Astrocyte of the cerebellum (primary cell): Measurements from ENCODE around the gene NINJ2.

Experiments
- DNase-seq: peaks from one replicate; pipeline ENCODE4 v3.0.0-alpha.2; 2011; ENCODE audit warnings: low read depth
- H3K4me3 ChIP-seq: 2 replicates; pipeline ENCODE4 v1.5.1; 2011; ENCODE audit warnings: mild to moderate bottlenecking, low read depth, low read length, moderate library complexity
- in situ Hi-C: cut with HindIII; loops from 2 replicates; pipeline ENCODE4 v1.10.0; 2017; ENCODE audit warnings: low sequenced_read_pairs
- TF ChIP-seq, protein P1 (sequence below): IDR thresholded peaks from 2 replicates; pipeline ENCODE4 v1.5.1; 2012; ENCODE audit warnings: low read length, low read depth, moderate library complexity, mild to moderate bottlenecking; ENCODE audit errors: missing control alignments

NINJ2 gene

DNA sequence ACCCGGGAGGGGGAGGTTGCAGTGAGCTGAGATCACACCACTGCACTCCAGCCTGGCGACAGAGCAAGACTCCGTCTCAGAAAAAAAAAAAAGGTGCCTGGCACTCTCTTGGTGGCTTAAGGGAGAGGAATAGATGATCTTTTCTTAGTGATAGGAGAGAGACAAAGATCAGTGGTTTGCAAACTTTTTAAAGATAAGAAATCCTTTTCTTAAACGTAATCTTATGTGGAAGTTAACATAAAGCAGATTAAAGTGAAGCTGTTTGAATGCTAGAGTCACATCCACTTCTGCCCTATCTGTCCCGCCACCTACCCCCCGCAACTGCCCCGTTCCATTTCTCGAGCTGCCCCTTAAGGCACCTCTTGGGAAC, 6.3 kb upstream of the NINJ2 start:
- TF ChIP-seq, protein P1, sequence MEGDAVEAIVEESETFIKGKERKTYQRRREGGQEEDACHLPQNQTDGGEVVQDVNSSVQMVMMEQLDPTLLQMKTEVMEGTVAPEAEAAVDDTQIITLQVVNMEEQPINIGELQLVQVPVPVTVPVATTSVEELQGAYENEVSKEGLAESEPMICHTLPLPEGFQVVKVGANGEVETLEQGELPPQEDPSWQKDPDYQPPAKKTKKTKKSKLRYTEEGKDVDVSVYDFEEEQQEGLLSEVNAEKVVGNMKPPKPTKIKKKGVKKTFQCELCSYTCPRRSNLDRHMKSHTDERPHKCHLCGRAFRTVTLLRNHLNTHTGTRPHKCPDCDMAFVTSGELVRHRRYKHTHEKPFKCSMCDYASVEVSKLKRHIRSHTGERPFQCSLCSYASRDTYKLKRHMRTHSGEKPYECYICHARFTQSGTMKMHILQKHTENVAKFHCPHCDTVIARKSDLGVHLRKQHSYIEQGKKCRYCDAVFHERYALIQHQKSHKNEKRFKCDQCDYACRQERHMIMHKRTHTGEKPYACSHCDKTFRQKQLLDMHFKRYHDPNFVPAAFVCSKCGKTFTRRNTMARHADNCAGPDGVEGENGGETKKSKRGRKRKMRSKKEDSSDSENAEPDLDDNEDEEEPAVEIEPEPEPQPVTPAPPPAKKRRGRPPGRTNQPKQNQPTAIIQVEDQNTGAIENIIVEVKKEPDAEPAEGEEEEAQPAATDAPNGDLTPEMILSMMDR, result no peak
- in situ Hi-C loops, result no loop called here
- no peak for DNase-seq
- no peak overlapping the region for H3K4me3 ChIP-seq

DNA sequence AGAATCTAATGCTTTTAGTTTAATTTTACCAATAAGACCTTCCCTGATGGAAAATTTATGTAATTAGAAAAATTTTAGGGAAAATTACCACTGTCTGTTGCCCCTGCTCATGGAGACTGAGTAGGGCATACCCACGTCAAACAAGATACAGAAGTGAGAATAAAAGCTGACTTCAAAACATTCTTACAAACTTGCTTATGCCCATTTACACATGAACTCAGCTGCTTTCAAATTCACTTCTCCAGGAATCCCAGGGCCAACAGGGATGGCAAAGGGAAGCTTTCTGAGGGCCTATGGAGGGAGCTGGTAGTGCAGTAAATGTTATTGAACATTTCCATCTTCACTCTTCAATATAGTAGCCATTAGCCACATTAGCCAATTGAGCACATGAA, 4.8 kb upstream of the NINJ2 start:
- TF ChIP-seq, protein P1, result no peak
- no peak for DNase-seq
- in situ Hi-C loops, result no loop called here

DNA sequence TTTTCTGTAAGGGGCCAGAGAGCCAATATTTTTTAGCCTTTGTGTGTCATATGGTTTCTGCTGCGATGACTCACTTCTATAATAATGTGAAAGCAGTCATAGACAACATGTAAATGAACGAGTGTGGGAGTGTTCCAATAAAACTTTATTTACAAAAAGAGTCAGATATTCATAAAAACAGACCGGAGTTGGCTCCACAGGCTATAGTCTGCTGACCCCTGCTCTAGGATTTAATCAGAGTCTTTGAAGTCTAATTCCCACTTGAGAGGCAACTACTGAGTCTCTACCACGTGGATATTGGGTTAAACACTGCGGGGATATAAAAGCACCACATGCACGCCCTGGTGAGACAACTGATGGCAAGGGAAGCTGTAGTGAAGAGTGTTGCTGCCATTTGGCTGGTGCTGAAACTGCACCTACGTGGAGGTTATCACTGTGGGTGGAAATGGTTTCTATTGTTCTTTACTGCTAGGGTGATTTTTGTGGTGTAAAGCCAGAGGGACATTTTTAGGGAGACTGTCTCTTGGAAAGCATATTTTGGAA, 3.6 kb upstream of the NINJ2 start:
- no peak for DNase-seq
- in situ Hi-C loops, result no loop called here
- no peak overlapping the region for H3K4me3 ChIP-seq
- TF ChIP-seq, protein P1, result no peak

More for the DNA sequence above, 4.8 kb upstream of the NINJ2 start:
- no peak overlapping the region for H3K4me3 ChIP-seq

DNA sequence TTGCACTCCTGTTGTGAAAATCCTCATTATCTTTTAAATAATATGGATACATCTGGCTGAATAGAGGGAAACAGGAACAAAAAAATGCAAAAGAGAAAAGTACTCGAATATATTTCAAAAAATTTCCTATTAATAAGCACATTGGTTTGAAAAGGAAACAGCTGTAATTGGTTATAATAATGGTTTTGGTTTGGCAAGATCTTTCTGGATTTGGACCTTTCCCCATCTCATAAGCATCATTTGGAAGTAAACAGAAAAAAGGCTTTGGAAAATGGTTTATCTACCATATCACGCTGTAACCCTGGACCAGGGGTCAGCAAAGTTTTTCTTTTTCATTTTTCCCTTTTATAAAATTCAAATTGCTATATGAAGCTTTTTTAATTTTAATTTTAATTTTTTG, 2.8 kb upstream of the NINJ2 start:
- in situ Hi-C loops, result no loop called here
- DNase-seq, result no peak
- no peak overlapping the region for H3K4me3 ChIP-seq
- TF ChIP-seq, protein P1, result no peak

DNA sequence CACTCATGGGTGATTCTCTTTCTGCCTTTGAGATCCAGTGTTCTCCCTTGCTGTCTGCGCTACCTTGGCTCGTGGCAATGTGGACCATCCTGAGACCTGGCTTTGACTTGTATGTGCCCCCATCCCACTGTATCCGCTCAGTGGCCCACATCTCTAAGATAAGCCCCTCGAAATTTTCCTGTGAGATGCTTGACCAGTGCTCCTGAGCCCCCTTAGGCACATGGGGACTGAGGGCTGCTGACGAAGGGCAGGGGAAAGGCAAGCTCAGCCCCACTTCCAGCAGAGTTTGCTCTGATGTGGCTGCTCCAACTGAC, 1.5 kb upstream of the NINJ2 start:
- no peak overlapping the region for H3K4me3 ChIP-seq
- no peak for DNase-seq
- in situ Hi-C loops, result no loop called here
- TF ChIP-seq, protein P1, result no peak

DNA sequence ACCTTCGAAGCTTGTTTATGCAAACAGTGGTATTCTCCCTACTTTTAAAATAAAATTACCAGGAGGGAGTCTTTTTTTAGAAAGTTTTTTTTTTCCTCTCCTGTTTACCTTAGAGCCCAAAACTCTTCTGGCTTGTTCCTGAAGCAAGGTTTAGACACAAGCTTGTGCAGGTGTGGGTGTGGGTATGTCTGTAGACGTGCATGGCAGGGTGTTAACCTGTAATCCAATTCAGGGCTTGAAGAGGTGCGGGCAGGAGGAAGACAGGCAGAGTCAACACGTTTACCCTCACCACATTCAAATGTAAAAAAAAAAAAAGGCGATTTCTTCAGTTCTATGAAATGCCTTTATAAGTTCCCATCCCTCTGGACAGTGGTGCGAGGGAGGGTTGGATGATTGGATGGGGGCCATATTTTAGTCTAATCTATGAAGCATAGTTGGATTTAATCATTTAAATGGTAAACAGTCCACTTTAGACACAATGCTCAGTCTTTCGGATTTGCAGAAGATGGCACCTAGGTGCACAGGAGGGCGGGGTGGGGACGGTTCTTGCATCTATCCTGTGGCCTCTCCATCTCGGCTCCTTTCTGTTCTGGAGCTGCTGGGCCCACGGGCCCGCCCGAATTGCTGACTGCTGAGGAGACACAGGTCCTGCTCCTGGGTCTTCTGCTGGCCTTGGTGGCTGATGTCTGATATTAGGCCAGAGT, 982 bp upstream of the NINJ2 start:
- DNase-seq, result no peak
- in situ Hi-C loops, result no loop called here
- H3K4me3 ChIP-seq, result no peak overlapping the region
- TF ChIP-seq, protein P1, result no peak
